Cardiac muscle cell (in vitro differentiated cells and primary cell): Measurements from ENCODE around the gene KRT7. TPM values are rescaled to one million over a fixed set of nuclear protein-coding genes. Genes with fewer than 3 reads are reported as not detected.
"Not testable (repeated sequence)": the region's sequence is repeated elsewhere in the genome, so short reads cannot be mapped to it uniquely, and the experiment has no call there.

ENCODE experiments used
- DNase-seq, 2 donors: peaks; one replicate each; pipeline versions ENCODE4 v3.0.0 to v3.0.0-alpha.2; 2010 to 2017; ENCODE audit warnings: low read depth in 1 of 2, low spot score in 1 of 2
- H3K27ac ChIP-seq: fragments of 200-600 bp; sonication (generic); 2 replicates; pipeline ENCODE4 v1.5.1; 2016
- H3K27me3 ChIP-seq: fragments of 200-600 bp; sonication (generic); 2 replicates; pipeline ENCODE4 v1.6.0; 2016; ENCODE audit warnings: control low read depth
- H3K36me3 ChIP-seq: fragments of 200-600 bp; sonication (generic); 2 replicates; pipeline ENCODE4 v1.5.1; 2016; ENCODE audit warnings: control low read depth
- H3K4me1 ChIP-seq: fragments of 200-600 bp; sonication (generic); 2 replicates; pipeline ENCODE4 v1.8.1; 2017; ENCODE audit warnings: low read depth, mild to moderate bottlenecking, mixed run types
- H3K4me3 ChIP-seq: fragments of 200-600 bp; sonication (generic); 2 replicates; pipeline ENCODE4 v1.5.1; 2016; ENCODE audit warnings: mild to moderate bottlenecking
- H3K9me3 ChIP-seq: fragments of 200-600 bp; sonication (generic); 2 replicates; pipeline ENCODE4 v1.5.1; 2017; ENCODE audit warnings: low read depth, mild to moderate bottlenecking, control low read depth
- polyA plus RNA-seq: library from polyadenylated mRNA; unstranded; fragments of >200 nt; fragmentation: Nextera tagmentation; extraction: Ambion mirVana; gene quantifications from 2 replicates; pipeline ENCODE4 v1.2.1, GENCODE V29; 2016
- total RNA-seq: library from RNA; depleted of rRNA; stranded (reverse); fragments of >200 nt; gene quantifications from 2 replicates; pipeline ENCODE4 v1.2.3, GENCODE V29; 2016
- TF ChIP-seq, protein P1 (sequence below): IDR thresholded peaks from 2 replicates; pipeline ENCODE4 v1.5.1; 2012; ENCODE audit warnings: low read depth, mild to moderate bottlenecking, low read length

The KRT7 gene
- total and polyA plus RNA-seq, 2 experiments from 2014 or later, result 0.36 to 0.50 TPM

DNA sequence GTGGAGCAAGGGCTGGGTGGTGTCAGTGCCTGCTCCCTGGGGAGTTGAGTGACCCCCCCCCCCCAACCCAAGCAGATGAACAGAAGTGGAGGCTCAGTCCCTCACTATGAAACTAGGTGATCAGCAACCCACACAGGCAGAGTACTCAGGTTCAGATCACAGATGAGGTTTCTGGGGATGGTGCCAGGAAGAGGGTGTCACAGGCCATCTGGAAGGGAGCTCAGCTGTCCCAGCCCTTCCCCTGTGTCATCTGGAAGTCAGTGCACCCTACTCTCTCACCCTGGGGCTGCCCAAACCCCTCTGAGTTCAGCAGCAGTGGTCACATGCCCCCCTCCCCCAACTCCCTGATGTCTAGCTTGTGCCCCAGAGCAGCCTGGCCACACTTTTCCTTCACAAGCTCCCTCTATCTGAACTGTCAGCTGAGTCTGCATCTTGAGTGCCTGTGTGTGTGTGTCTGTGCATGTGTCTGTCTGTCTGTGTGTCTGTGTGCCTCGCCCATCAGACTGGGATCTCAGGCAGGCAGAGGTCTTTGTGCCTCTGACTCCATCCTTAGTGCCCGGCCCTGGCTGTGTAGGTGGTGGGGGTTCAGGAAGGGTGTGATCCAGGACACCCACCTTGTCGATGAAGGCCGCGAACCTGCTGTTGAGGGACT is 57.6 kb downstream of the KRT7 start:
- not testable (repeated sequence) for H3K9me3 ChIP-seq, H3K4me1 ChIP-seq, H3K4me3 ChIP-seq, H3K27ac ChIP-seq, DNase-seq, H3K36me3 ChIP-seq
- H3K27me3 ChIP-seq, result peaks cover 17% of the 10 kb centered on the region

DNA sequence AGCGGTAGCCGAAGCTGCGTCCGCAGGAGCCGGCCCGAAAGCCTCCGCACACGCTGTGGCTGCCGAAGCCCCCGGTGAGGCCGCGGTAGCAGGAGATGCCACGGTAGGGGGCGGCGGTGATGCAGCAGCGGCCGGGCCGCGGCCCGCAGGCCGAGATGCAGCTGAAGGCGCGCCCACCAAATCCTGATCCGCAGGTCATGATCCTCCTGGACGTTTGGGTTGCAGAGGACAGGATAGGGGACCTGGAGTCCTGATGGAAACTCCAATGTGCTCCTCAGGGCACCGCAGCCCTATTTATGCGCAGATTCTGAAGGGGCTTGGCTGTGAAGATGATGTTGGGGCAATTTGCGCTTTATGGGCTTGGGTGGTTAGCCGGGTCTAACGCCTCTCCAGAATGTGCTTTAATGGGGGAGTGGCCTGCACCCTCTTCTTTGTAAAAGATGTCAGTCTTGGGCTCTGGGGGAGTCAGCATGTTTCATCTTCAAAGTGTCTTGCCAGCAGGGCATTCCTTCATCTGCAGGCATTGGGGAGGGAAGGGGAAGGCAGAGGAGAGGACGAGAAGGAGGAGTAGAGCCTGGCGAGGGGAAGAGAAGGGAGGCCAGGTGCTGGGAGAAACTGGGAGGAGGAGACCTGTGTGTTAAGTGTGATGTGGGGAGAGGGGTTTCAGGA is 58.4 kb downstream of the KRT7 start, which contains the start of gene KRT81:
Gene KRT81, minus strand, starts transcription at position 268 of the 669 bp plus-strand sequence. Its CDS starts 69 bp downstream, at position 199.
- Histone ChIP-seq H3K4me1 (no peaks in the 10 kb centered on the region), H3K36me3 (no peaks in the 10 kb centered on the region), H3K27ac (no peak within 1 kb of the TSS), H3K4me3 (no peak within 1 kb of the TSS), H3K27me3 (peaks cover 22% of the 10 kb centered on the region), H3K9me3 (no peaks in the 10 kb centered on the region)
- TF ChIP-seq, protein P1, sequence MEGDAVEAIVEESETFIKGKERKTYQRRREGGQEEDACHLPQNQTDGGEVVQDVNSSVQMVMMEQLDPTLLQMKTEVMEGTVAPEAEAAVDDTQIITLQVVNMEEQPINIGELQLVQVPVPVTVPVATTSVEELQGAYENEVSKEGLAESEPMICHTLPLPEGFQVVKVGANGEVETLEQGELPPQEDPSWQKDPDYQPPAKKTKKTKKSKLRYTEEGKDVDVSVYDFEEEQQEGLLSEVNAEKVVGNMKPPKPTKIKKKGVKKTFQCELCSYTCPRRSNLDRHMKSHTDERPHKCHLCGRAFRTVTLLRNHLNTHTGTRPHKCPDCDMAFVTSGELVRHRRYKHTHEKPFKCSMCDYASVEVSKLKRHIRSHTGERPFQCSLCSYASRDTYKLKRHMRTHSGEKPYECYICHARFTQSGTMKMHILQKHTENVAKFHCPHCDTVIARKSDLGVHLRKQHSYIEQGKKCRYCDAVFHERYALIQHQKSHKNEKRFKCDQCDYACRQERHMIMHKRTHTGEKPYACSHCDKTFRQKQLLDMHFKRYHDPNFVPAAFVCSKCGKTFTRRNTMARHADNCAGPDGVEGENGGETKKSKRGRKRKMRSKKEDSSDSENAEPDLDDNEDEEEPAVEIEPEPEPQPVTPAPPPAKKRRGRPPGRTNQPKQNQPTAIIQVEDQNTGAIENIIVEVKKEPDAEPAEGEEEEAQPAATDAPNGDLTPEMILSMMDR, result no peak
- no peak for DNase-seq

DNA sequence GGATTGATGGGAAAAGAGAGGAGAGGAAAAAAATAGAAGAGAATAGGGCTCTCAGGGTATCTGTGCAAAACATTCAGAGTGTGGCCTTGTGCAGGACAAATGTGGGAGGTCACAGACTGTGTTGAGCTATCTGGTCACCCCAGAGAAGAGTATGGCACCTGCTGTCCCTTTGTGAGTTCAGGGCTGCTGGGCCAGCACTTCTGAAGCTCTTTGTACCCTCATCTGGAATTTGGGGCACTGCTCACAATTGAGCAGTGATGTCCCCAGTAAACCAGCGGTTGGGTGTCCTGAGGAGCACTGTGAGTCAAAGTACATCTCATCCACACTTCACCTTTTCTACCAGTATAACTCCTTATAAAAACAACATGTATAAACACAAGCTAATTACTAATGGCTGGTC is 60.9 kb downstream of the KRT7 start:
- no peaks in the 10 kb centered on the region for H3K4me1 ChIP-seq
- TF ChIP-seq, protein P1, result no peak
- no peak overlapping the region for H3K27ac ChIP-seq
- H3K4me3 ChIP-seq, result no peak overlapping the region
- no peaks in the 10 kb centered on the region for H3K36me3 ChIP-seq
- no peak for DNase-seq
- peaks cover 45% of the 10 kb centered on the region for H3K27me3 ChIP-seq
- no peaks in the 10 kb centered on the region for H3K9me3 ChIP-seq

DNA sequence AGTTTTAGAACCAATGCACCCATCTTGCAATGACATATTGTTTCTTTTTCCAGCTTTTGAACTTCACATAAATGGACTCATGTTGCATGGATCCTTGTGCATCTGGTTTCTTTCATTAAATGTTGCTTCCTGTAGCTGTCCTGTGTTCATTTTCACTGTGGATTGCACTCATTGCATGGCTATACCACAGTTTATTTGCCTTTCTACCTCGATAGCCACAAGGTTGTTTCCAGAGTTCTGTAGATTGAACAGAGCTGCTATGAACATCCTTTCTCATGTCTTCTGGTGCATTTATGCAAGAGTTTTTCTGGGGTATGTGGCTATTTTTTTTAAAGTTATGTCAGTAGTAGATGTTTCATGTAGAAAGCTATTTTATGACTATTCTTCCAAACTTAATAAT is 61.8 kb downstream of the KRT7 start:
- Histone ChIP-seq H3K36me3 (no peaks in the 10 kb centered on the region), H3K4me1 (no peaks in the 10 kb centered on the region), H3K27ac (no peak overlapping the region)

DNA sequence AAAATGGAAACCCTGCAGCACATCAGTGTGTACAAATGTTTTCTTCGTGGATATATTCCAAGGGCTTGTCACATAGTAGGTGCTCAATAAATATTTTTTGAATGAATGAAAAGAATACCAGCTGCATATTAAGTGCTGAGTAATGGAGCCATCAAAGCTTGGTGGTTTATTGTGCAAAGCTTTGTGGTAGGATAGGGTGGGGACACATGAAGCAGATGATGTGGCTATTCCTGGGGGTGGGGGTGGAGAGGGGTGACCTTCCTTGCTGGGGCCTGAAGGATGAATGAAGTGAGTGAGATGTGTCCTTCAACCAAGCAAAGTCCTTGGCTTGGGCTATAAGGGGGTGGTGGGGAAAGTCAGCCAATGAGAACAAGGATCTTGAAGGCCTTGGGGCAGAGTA is 62.6 kb downstream of the KRT7 start:
- H3K4me1 ChIP-seq, result no peaks in the 10 kb centered on the region
- H3K27me3 ChIP-seq, result peaks cover 56% of the 10 kb centered on the region
- no peak overlapping the region for H3K4me3 ChIP-seq
- no peaks in the 10 kb centered on the region for H3K9me3 ChIP-seq
- TF ChIP-seq, protein P1, result no peak
- no peaks in the 10 kb centered on the region for H3K36me3 ChIP-seq
- DNase-seq, result no peak
- H3K27ac ChIP-seq, result no peak overlapping the region

More for the DNA sequence above, 61.8 kb downstream of the KRT7 start:
- H3K27me3 ChIP-seq, result peaks cover 51% of the 10 kb centered on the region
- H3K4me3 ChIP-seq, result no peak overlapping the region
- no peaks in the 10 kb centered on the region for H3K9me3 ChIP-seq
- DNase-seq, result no peak
- TF ChIP-seq, protein P1, result no peak

DNA sequence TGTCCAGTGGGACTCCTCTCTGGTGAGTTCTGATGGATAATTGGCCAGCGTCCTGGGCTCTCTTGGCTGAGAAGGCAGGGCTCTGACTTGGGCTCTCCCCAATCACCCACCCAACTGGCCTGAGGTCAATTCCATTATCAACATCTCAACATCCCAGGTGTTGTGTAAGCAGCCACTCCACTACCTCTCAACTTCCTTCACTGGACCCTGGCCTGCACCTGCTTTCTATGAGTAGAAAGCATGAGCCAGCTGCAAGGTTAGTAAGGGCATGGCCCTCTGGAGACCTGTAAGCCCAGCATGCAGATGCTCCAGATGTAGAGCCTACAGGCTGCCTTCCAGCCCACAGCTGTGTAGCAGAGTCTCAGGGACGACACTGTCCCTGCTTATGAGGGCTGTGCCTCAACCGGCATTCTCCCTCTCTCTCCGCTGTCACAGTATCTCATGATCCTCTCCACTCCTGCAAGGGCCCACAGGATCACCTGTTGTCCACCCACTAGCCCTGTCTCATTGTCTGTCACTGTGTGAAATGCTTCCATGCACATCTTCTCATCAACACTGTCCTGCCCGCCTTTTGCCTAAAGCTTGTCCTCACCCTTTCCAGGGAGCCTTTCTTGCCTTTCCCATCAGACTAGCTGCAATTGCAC is 63.7 kb downstream of the KRT7 start:
- Histone ChIP-seq H3K27me3 (peaks cover 60% of the 10 kb centered on the region), H3K4me1 (no peaks in the 10 kb centered on the region), H3K36me3 (no peaks in the 10 kb centered on the region), H3K27ac (no peak overlapping the region), H3K4me3 (no peak overlapping the region), H3K9me3 (no peaks in the 10 kb centered on the region)
- TF ChIP-seq, protein P1, result no peak
- no peak for DNase-seq
